NCI-H2196 treated with DMSO at 0.1 percent for 48 hours (cell line): ENCODE results near the gene JAK3.
"Not testable (repeated sequence)": the region's sequence is repeated elsewhere in the genome, so short reads cannot be mapped to it uniquely, and the experiment has no call there.

Experiments
- DNase-seq: peaks from one replicate; lab custom pipeline; 2025; ENCODE audit not compliant: unreplicated experiment; lab: John Stamatoyannopoulos, UW

JAK3 gene

DNA sequence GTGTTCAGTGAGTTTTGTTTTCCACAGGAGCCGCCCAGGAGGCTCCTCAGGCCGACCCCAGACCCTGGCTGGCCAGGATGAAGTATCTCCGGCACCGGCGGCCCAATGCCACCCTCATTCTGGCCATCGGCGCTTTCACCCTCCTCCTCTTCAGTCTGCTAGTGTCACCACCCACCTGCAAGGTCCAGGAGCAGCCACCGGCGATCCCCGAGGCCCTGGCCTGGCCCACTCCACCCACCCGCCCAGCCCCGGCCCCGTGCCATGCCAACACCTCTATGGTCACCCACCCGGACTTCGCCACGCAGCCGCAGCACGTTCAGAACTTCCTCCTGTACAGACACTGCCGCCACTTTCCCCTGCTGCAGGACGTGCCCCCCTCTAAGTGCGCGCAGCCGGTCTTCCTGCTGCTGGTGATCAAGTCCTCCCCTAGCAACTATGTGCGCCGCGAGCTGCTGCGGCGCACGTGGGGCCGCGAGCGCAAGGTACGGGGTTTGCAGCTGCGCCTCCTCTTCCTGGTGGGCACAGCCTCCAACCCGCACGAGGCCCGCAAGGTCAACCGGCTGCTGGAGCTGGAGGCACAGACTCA is 40.0 kb downstream of the JAK3 start:
- no peak for DNase-seq

GRCh38 chr19:17806945-17807344 is 40.8 kb downstream of the JAK3 start:
- no peak for DNase-seq

GRCh38 chr19:17805427-17805826 is 42.4 kb downstream of the JAK3 start:
- no peak for DNase-seq

- no peak for DNase-seq
Observed at GRCh38 chr19:17803264-17803896, 44.4 kb downstream of the JAK3 start.

DNA sequence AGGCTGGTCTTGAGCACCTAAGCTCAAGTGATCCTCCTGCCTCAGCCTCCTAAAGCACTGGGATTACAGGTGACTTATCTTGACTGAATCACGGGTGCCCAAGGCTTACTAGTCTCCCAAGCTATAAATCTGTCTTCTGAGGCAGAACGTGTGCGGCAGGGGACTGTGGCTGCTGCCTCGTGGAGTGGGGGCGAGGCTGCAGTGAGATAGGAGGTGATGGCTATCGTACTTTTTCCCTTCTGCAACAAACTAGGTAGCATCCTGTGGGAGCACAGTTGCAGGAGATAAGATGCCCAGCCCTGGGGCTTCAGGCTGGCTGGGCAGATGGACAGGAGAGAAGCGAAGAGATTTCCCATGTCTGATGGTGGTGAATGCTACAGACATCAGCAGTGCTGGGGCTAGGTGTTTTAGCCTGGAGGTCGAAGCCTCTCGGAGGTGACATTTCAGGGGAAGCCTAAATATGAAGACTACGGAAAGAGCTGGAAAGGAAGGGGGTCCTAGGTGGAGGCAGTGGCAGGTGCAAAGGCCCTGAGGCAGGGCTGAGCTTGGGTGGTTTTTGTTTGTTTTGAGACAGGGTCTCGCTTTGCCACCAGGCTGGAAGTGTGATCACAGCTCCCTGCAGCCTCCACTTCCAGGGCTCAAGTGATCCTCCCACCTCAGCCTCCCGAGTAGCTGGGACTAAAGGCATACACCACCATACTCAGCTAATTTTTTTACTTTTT is 45.5 kb downstream of the JAK3 start:
- DNase-seq: no peak

DNA sequence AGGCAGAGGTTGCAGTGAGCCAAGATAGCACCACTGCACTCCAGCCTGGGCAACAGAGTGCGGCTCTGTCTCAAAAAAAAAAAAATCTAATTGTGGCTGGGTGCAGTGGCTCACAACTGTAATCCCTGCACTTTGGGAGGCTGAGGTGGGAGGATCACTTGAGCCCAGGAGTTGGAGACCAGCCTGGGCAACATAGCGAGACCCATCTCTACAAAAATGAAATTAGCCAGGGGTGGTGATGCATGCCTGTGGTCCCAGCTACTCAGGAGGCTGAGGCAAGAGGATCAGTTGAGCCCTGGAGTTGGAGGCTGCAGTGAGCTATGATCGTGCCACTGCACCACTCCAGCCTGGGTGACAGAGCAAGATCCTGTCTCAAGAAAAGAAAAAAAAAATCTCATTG is 49.2 kb downstream of the JAK3 start:
- not testable (repeated sequence) for DNase-seq

DNA sequence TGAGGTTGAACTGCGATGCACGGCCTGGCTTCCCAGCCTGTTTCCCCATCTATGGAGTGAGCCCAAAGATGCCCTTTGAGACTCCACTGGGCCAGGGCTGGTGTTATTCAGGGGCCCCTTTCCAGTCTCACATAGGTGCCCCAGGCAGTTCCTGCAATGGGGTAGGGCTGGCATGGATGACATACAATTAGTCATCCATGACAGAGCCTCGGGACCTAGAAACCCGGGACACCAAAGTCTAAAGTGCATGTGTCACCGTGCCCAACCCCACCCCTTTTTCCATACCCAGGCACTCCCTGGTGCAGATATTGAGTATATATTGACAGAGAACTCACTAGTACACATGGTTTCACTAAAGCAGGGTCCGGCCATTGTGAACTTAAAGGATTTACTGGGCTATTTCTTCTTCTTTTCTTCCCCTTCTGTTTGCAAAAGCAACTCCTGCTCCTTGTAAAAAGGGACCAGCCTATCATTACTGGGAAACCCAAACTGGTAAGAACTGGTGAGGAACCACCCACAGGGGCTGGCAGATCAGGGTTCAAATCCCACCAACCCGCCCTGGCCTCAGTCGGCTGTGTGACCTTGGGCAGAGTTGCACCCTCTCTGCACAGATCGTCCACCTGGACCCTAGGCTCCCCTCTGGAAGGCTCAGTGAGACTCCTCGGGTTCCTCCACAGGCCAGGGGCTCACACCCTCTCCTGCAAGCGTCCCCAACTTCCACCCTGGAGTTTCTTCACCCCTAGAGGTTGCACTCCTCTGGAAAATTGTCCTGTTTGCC is 50.2 kb downstream of the JAK3 start:
- DNase-seq: no peak

GRCh38 chr19:17796838-17797423 is 50.9 kb downstream of the JAK3 start:
- no peak for DNase-seq

- DNase-seq: no peak
Observed at GRCh38 chr19:17796013-17796837, 51.6 kb downstream of the JAK3 start.

GRCh38 chr19:17795495-17795856 is 52.3 kb downstream of the JAK3 start:
- no peak for DNase-seq

DNA sequence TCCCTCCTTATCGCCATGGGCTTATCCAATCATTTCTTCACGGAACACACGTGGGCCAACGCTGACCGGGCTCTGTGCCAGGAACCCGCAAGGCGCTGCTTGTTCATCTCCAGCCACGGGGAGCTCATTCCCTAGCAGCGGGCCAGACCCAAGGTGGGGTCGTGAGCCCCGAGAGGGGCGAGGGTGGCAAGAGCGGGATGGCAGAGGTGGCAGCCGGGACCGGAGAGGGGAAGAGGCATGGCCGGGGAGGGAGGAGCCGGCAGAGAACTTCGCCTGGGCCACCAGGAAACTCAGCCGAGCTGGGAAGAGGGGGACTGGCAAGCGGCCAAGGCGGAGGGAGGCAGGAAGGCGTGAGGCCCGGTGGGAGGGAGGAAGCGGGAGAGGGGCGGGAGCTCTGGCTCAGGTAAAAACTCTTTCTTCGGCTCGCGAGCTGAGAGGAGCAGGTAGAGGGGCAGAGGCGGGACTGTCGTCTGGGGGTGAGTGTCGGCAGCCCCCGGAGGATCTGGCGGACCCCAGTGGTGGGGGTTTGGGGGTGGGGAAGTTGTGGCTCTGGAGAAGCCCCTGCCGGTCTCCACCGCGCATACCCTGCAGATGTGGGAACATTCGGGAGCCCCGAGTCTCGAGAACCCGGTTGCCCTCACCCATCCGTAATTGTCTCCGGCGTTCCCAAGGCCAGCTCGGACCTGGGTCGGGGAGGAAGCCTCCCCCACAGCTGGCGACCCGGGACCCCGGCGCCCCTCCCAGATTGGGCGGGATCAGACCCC is 52.9 kb downstream of the JAK3 start, which contains the start of gene B3GNT3:
Gene B3GNT3 (plus strand): TSS at position 408 of the 764 bp plus-strand sequence. CDS start 12,670 bp downstream, outside the sequence.
- DNase-seq: peak; percentile 42

DNA sequence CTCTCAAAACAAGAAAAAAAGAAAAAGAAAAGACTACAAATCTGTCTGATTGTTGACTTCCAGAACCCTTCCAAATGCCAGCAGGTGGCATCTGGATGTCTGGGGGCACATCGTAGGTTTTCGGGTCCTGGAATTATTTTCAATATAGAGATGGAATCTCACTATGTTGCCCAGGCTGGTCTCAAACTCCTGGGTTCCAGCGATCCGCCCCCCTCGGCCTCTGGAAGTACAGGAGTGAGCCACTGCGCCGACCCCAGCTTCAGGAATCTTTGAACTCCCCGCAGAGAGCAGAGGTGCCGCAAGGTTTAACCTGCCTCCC is 53.4 kb downstream of the JAK3 start:
- no peak for DNase-seq

DNA sequence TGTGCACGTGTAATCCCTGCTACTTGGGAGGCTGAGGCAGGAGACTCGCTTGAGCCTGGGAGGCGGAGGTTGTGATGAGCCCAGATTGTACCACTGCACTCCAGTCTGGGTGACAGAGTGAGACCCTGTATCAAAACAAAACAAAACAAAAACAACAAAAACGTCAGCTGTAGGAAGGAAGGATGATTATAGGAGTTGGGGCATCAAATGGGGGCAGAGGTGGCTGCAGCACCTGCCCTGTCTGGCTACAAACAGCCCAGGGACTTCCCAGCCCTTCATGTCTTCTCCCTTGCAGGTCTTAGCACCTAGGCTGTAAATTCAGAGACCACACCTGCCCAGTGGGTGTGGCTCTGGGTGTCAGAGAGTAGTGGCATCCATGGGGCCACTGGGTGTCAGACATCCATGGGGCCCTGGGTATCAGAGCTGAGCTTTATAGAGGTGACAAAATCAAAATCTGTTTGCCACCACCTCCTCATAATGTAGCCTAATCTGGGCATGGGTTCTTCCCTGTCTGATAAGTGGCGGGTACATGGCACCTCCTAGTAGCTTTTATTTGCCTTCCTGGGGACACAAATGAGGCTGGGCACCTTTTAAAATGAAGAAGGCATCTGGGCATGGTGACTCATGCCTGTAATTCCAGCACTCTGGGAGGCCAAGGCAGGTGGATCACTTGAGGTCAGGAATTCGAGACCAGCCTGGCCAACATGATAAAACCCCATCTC is 57.6 kb downstream of the JAK3 start:
- no peak for DNase-seq

- DNase-seq: no peak
Observed at GRCh38 chr19:17788632-17789031, 59.1 kb downstream of the JAK3 start.

GRCh38 chr19:17787274-17787913 is 60.4 kb downstream of the JAK3 start:
- no peak for DNase-seq

GRCh38 chr19:17784201-17785008 is 63.4 kb downstream of the JAK3 start:
- DNase-seq: peak; percentile 31

- not testable (repeated sequence) for DNase-seq
Observed at GRCh38 chr19:17783721-17784120, 64.1 kb downstream of the JAK3 start.

DNA sequence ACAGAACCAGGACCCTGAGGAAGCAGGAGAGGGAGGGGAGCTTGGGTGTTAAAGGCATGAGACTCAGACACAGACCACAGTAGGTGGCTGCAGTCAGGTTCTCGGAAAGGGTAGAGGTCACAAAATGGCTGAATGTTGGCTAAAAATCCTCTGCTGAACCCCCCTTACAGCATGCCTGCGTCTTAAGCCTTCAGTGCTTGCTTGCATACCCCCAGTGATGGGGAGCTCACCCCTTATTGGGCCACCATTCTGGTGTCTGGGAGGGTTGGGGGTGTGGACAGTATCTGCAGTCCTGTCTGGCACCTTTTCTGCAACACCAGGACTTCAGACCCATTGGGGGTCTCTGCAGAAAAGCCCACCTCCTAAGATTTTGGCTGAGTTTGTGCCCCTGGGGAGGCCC is 67.0 kb downstream of the JAK3 start:
- DNase-seq: no peak
